GM18508 (cell line): ENCODE measurements around the gene AMY1C.
A peak's percentile ranks its signal among the peaks of the same experiment; 100 is the strongest.
"Not testable (repeated sequence)": the region's sequence is repeated elsewhere in the genome, so short reads cannot be mapped to it uniquely, and the experiment has no call there.

ENCODE experiments used
- ATAC-seq: cut with Tn5 transposase; IDR thresholded peaks from one replicate; pipeline ENCODE4 v1.9.1; 2021; ENCODE audit warnings: moderate number of reproducible peaks; ENCODE audit not compliant: insufficient read depth, unreplicated experiment

AMY1C gene

DNA sequence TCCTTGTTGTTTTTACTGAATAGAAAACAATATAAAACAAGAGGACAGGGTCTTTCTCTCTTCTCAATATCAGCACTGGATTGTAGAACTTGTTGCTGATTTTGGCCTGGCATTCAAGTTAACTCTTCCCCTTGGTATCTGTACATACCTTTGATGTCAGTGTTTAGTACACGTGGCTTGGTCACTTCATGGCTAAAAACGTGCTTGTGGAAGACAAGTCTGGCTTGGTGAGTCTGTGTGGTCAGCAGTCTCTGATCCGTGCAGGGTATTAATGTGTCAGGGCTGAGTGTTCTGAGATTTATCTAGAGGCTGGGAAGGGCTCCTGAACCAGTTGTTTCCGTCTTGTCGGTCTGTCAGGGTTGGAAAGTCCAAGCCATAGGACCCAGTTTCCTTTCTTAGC, at the start of gene AMY1C:
TSS of gene AMY1C (plus strand) at position 301 of the 400 bp plus-strand sequence. CDS start 572 bp downstream, outside the sequence.
- not testable (repeated sequence) for ATAC-seq

DNA sequence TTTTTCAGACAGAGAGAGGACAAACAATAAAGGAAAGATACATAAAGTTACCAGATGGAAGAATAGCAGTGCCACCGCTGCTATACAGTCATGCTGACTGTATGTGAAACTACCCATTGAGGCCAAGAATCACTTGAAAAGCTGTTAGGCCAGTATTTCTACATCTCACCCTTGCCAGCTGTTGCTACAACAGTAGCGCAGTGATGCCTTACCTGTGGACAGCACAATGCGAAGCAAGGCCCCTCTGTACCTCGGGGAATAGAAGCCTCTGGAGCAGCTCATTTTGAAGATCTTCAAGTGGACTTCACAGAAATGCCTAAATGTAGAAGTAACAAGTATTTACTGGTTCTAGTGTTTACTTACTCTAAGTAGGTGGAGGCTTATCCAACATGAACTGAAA, 49.0 kb upstream of the AMY1C start:
- ATAC-seq: not testable (repeated sequence)

DNA sequence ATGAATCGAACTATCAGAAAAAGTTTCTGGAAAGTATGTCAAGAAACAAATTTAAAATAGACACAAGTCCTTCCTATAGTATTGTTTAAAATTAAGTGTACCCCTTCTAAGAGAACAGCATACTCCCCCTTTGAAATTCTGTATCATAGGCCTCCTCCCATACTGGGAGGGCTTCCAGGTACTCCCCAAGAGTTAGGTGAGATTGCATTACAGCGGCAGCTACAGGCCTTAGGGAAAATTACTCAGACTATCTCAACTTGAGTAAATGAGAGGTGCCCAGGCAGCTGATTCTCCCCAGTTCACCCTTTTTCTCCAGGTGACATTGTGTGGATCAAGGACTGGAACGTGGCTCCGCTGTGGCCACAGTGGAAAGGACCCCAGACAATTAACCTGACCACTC, 48.4 kb upstream of the AMY1C start:
- not testable (repeated sequence) for ATAC-seq

DNA sequence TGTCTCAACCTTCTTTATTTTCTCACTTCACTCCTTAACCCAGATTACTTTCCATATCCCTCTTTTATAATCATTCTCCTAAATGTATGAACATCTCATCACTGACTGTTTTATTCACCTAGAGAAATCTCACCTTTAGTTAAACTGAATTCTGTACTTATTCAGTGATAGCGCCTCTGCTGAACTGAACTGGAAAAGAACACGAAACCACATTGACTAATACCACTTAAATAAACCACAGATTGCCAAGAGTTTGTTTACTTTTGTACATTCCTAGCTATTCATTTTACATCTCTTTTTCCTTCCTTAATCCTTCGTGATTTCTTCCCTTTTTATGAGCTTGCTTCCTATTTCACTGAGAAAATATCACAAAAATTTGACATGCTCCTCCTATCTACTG, 42.0 kb upstream of the AMY1C start:
- not testable (repeated sequence) for ATAC-seq

GRCh38 chr1:103710381-103710780, 39.3 kb upstream of the AMY1C start:
- ATAC-seq: not testable (repeated sequence)

GRCh38 chr1:103717404-103717803, 32.3 kb upstream of the AMY1C start:
- not testable (repeated sequence) for ATAC-seq

- ATAC-seq: not testable (repeated sequence)
Observed at GRCh38 chr1:103721473-103721872, 28.2 kb upstream of the AMY1C start.

DNA sequence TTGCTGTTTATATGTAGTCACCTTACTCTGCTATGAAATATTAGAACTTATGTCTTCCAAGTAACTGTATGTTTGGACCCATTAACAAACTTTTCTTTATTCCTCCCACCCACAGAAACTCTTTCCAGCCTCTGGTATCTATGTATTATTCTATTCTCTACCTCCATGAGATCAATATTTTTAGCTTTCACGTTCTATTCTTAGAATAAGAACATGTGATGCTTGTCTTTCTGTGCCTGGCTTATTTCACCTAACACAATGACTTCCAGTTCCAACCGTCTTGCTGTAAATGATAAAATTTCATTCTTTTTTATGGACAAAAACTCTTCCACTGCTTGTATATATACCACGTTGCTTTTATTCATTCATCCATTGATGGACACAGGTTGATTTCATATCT, 14.4 kb upstream of the AMY1C start:
- not testable (repeated sequence) for ATAC-seq

DNA sequence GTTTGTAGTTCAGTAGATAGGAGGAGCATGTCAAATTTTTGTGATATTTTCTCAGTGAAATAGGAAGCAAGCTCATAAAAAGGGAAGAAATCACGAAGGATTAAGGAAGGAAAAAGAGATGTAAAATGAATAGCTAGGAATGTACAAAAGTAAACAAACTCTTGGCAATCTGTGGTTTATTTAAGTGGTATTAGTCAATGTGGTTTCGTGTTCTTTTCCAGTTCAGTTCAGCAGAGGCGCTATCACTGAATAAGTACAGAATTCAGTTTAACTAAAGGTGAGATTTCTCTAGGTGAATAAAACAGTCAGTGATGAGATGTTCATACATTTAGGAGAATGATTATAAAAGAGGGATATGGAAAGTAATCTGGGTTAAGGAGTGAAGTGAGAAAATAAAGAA, 11.7 kb upstream of the AMY1C start:
- not testable (repeated sequence) for ATAC-seq

GRCh38 chr1:103744449-103744848, 5.2 kb upstream of the AMY1C start:
- not testable (repeated sequence) for ATAC-seq

- ATAC-seq: not testable (repeated sequence)
Observed at GRCh38 chr1:103745040-103745439, 4.7 kb upstream of the AMY1C start.

DNA sequence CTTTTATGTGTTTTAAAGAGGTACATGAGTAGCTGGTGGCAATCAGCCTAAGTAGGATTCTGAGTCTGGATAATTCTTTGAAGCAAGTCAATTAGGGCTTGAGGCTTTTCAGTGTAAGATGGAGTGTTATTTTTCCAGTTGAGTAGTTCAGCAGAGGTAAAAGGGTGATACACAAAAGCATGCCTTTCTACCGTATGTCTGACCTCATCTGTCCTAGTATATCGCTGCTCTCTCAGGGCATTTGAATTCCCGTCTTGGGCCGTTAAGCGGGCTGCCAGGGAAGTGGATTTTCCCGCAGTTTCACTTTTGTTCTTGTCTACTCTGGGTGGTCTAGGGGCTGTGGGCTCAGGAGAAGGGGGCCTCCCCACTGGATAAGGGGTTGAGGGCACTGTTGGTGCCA, 1.4 kb upstream of the AMY1C start:
- not testable (repeated sequence) for ATAC-seq

DNA sequence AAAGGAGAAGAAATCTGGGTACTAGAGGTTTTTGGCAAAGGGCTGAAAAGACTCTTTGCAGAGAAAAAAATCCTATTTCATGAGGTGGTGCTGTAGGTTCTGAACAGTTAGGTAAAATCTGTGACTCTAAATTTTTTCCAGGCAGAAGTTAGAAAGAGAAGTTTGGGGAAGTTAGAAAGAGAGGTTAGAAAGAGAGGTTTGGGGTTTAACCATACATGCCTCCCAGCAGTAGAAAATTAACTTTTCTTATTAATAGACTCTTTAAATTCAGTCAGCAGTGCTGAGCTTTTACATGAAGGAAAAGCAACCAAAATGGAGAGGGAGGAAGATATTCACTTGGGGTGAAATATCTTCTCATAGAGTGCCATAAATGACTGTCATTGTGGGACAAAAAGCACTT, 12.2 kb downstream of the AMY1C start:
- no peak for ATAC-seq

DNA sequence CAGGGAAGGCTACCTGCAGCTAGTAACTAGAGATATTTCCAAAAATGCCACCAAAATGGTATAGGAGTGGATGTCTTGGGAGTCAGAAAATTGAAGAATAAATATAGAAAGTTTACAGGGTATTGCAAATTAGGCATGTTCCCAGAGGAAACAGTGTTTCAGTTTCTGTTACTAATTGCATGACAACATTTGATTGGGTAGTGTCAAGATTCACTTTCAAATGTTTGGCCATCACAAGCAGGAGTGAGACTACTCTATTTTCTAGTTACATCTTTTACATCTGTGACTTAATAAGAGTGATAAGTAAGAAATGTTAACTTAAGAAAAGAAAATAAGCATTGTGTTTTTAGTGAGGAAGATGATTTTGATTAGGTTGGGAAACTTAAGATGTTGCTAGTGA, 30.2 kb downstream of the AMY1C start:
- peak; percentile 28 for ATAC-seq

DNA sequence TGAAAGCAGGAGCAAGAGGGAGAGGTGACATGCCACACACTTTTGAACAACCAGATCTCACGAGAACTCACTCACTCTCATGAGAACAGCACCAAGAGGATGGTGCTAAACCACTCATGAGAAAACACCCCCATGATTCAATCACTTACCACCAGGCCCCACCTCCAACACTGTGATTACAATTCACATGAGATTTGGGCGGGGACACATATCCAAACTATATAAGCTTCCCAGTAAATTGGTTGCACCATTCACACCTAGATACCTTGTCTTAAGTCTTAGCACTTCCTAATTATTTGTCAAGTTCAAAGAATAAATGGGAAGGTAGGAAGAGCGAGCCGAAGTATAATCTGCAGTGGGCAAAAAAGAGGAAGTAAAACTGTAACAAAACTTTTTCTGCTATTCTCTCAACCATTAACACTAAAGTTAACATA, 34.3 kb downstream of the AMY1C start:
- ATAC-seq: peak; percentile 48

DNA sequence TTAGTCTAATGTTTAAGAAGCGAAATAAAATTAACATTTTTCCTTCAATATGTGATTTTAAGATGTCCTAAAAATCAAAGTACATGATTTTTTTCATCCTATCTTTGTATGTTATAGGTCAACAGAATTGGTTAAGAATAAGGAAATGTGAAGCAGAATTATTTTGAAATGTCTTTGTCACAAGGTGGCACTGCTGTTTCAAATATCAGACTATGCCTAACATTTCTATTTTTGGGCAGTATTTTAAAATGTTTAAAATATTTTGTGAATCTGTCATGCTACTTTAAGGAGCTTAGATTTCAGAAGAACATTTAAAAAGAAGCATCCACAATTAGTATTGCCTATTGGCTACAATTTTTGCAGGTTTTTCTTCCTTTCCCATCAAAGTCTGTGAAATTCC, 38.7 kb downstream of the AMY1C start:
- ATAC-seq: no peak

DNA sequence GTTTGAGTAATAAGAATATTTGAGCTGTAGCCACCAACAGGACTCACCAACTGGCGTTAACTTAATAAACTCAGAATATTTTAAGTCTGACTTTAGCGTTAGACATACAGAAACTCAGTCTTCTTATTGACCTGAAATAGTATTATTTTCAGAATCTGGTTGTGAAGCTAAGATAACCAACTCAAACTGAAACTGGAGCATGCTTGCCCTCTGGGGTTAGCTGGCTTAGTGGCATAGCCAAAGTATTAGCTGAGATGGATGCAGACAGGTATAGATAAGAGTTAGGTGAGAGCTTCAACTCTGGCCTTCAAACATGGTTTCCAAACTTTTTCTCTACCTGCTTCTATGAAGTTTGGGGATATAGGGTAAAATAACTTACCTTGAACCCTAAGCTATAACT, 40.5 kb downstream of the AMY1C start:
- ATAC-seq: no peak
